CD14-positive monocyte (primary cell): ENCODE data around the gene RASD2. TPM values are rescaled to one million over a fixed set of nuclear protein-coding genes. Genes with fewer than 3 reads are reported as not detected.
A peak's percentile ranks its signal among the peaks of the same experiment; 100 is the strongest.
"Not testable (repeated sequence)": the region's sequence is repeated elsewhere in the genome, so short reads cannot be mapped to it uniquely, and the experiment has no call there.

ENCODE experiments used
- DNase-seq, 3 donors: peaks; one replicate each; pipeline ENCODE4 v3.0.0-alpha.2; 2011 to 2022
- H2AFZ ChIP-seq: 2 replicates; pipeline ENCODE4 v1.6.0; 2012; ENCODE audit warnings: mild to moderate bottlenecking, low read depth, low read length, inconsistent platforms; ENCODE audit not compliant: insufficient read depth, poor library complexity, severe bottlenecking
- H3K27ac ChIP-seq, 2 donors: 1 replicate in 1 of 2; 2 replicates in 1 of 2; pipeline ENCODE4 v1.5.1; 2012 to 2013; ENCODE audit warnings: low read length in 2 of 2, control low read depth in 1 of 2, inconsistent platforms in 1 of 2, low read depth in 1 of 2, mild to moderate bottlenecking in 1 of 2
- H3K27me3 ChIP-seq, 2 donors: one replicate each; pipeline versions ENCODE4 v1.6.0 to v1.6.1; 2011 to 2013; ENCODE audit warnings: low read length in 2 of 2; ENCODE audit not compliant: control insufficient read depth in 2 of 2, insufficient read depth in 2 of 2
- H3K36me3 ChIP-seq, 2 donors: replicated peaks in 1 of 2; 1 replicate in 1 of 2; 2 replicates in 1 of 2; pipeline versions ENCODE4 v1.5.1 to v1.6.1; 2012 to 2013; ENCODE audit warnings: low read length in 2 of 2, control low read depth in 1 of 2, inconsistent platforms in 1 of 2, mild to moderate bottlenecking in 1 of 2; ENCODE audit not compliant: insufficient read depth in 2 of 2, control insufficient read depth in 1 of 2
- H3K4me1 ChIP-seq, 2 donors: 1 replicate in 1 of 2; 2 replicates in 1 of 2; pipeline versions ENCODE4 v1.5.1 to v1.6.1; 2012 to 2013; ENCODE audit warnings: low read length in 2 of 2, control low read depth in 1 of 2, inconsistent platforms in 1 of 2, mild to moderate bottlenecking in 1 of 2, moderate library complexity in 1 of 2; ENCODE audit not compliant: insufficient read depth in 2 of 2, control insufficient read depth in 1 of 2
- H3K4me2 ChIP-seq: replicated peaks from 2 replicates; pipeline ENCODE3; 2012; ENCODE audit warnings: low read length, moderate library complexity, mild to moderate bottlenecking; ENCODE audit not compliant: poor library complexity, severe bottlenecking; ENCODE audit errors: extremely low read depth
- H3K4me3 ChIP-seq, 3 experiments: fragments of 200-600 bp in 1 of 3; sonication (generic) in 1 of 3; replicated peaks in 1 of 3; 1 replicate in 2 of 3; 2 replicates in 1 of 3; pipeline ENCODE4 v1.5.1; 2011 to 2013; ENCODE audit warnings: low read length in 3 of 3, mild to moderate bottlenecking in 3 of 3, control low read depth in 2 of 3, low read depth in 2 of 3, inconsistent platforms in 1 of 3, moderate library complexity in 1 of 3
- H3K79me2 ChIP-seq: 2 replicates; pipeline ENCODE4 v1.6.0; 2012; ENCODE audit warnings: mild to moderate bottlenecking, control low read depth, inconsistent platforms, low read length, moderate library complexity; ENCODE audit not compliant: insufficient read depth
- H3K9ac ChIP-seq: 2 replicates; pipeline ENCODE4 v1.6.0; 2017; ENCODE audit warnings: low read length, mild to moderate bottlenecking; ENCODE audit not compliant: insufficient read depth, poor library complexity, severe bottlenecking
- H3K9me3 ChIP-seq, 2 donors: replicated peaks in 1 of 2; 1 replicate in 1 of 2; 2 replicates in 1 of 2; pipeline versions ENCODE4 v1.5.1 to v1.6.1; 2012 to 2013; ENCODE audit warnings: low read length in 2 of 2, control low read depth in 1 of 2; ENCODE audit not compliant: control insufficient read depth in 1 of 2, insufficient read depth in 1 of 2
- H4K20me1 ChIP-seq: 2 replicates; pipeline ENCODE4 v1.6.0; 2012; ENCODE audit warnings: mild to moderate bottlenecking, low read length, control low read depth, moderate library complexity; ENCODE audit not compliant: insufficient read depth
- H3K27ac Mint-ChIP-seq, 7 donors: one replicate each; pipeline ENCODE4 v1.8.0; 2020; ENCODE audit warnings: mild to moderate bottlenecking in 7 of 7, mixed read lengths in 7 of 7, moderate library complexity in 6 of 7, inconsistent platforms in 2 of 7
- H3K27me3 Mint-ChIP-seq, 3 donors: one replicate each; pipeline ENCODE4 v1.8.0; 2021 to 2022; ENCODE audit warnings: low read depth in 3 of 3, mild to moderate bottlenecking in 3 of 3, mixed read lengths in 3 of 3, moderate library complexity in 3 of 3, inconsistent platforms in 1 of 3
- H3K36me3 Mint-ChIP-seq, 2 donors: one replicate each; pipeline ENCODE4 v1.8.0; 2020; ENCODE audit warnings: mixed read lengths in 2 of 2, inconsistent platforms in 1 of 2, mild to moderate bottlenecking in 1 of 2
- H3K4me1 Mint-ChIP-seq: one replicate; pipeline ENCODE4 v1.8.0; 2020; ENCODE audit warnings: mild to moderate bottlenecking, mixed read lengths
- H3K4me3 Mint-ChIP-seq, 2 donors: one replicate each; pipeline ENCODE4 v1.8.0; 2020; ENCODE audit warnings: mild to moderate bottlenecking in 2 of 2, mixed read lengths in 2 of 2, moderate library complexity in 1 of 2
- H3K9me3 Mint-ChIP-seq, 7 donors: one replicate each; pipeline ENCODE4 v1.8.0; 2020 to 2022; ENCODE audit warnings: mixed read lengths in 7 of 7, mild to moderate bottlenecking in 6 of 7, moderate library complexity in 6 of 7, inconsistent platforms in 2 of 7
- WGBS: methylation state at CpG from one replicate; pipeline ENCODE4 v1.1.5; 2013; ENCODE audit warnings: missing lambda C conversion rate; ENCODE audit not compliant: insufficient coverage; 5-methylcytosine and 5-hydroxymethylcytosine counted together
- intact Hi-C, 2 donors: fragments of 100-400 bp; cut with micrococcal nuclease; formaldehyde crosslinking; loops; one replicate each; pipeline versions ENCODE4 v1.15.0 to v1.15.1; 2023
- polyA minus RNA-seq: library from RNA; depleted of rRNA, polyadenylated mRNA; stranded (reverse); fragments of >200 nt; gene quantifications from 2 replicates; pipeline ENCODE4 v1.2.3, GENCODE V29; 2012
- polyA plus RNA-seq, 3 donors: library from polyadenylated mRNA; depleted of rRNA in 1 of 3; unstranded in 2 of 3; stranded (reverse) in 1 of 3; fragments of 300-500 nt in 2 of 3; fragments of >200 nt in 1 of 3; fragmentation: Illumina TruSeq in 2 of 3; gene quantifications; 1 replicate in 2 of 3; 2 replicates in 1 of 3; pipeline ENCODE4 v1.2.3, GENCODE V29; 2012 to 2021
- total RNA-seq, 12 experiments: library from RNA in 1 of 12; stranded (reverse) in 1 of 12; fragments of 120-200 nt in 1 of 12; gene quantifications; one replicate each; pipeline ENCODE4 v1.2.4 and lab custom pipeline; 2013 to 2026; ENCODE audit warnings: mixed read lengths in 6 of 12, inconsistent platforms in 1 of 12
- TF ChIP-seq, protein P1 (sequence below): fragments of 200-600 bp; IDR thresholded peaks from one replicate; pipeline ENCODE4 v1.8.0; 2022; ENCODE audit warnings: antibody characterized with exemption, mild to moderate bottlenecking

Gene RASD2, protein sequence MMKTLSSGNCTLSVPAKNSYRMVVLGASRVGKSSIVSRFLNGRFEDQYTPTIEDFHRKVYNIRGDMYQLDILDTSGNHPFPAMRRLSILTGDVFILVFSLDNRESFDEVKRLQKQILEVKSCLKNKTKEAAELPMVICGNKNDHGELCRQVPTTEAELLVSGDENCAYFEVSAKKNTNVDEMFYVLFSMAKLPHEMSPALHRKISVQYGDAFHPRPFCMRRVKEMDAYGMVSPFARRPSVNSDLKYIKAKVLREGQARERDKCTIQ
- not detected for total RNA-seq (2013)
- under 1 TPM in 1 of 3 donors, not detected in 2; 0.29 TPM for polyA plus RNA-seq
- polyA minus RNA-seq: 0.16 and 0.28 TPM in 2 replicates
- total RNA-seq (lab: John Stamatoyannopoulos, UW): 0.06 to 1.7 (median 1.0) reads per million in 11 experiments

DNA sequence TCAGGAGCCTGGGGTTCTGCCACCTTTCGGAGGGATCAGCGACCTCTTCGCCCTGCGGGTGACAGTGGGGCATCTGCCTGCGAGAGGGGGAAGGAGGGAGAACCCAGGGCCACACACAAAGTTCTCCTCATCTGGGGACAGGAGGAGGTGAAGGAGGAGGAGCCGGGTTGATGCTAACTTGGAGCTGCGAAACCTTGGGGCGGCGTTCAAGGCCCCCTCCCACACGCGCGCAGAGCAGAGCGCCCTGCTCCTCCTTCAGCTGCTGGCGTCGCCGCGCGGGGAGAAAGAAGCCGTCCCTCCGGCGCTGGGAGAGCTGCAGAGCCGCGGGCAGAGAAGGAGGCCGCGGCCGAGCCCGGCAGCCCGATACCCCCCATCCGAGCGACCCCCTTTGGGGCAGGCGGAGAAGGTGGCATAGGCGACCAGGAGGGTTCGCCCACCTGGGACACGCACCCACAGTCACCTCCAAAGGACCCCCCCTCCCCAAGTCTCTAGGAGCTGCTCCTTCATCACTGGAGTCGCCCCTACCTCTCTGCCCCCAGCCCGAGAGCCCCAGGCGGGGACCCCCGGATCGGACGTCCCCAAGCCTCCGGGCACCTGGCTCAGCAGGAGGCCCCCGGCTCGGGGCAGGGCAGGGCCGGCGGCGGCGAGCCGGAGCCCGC, at the start of gene RASD2:
Gene RASD2 (plus strand): TSS at position 237 of the 659 bp plus-strand sequence. CDS start 5,979 bp downstream, outside the sequence.
- Histone ChIP-seq H3K4me3 (peak within 1 kb of the TSS; percentile 24 to 70 (median 40)), H2AFZ (peak within 1 kb of the TSS; percentile 57), H3K79me2 (no peaks in the 10 kb centered on the region), H3K27me3 (peaks cover 23 to 56% of the 10 kb centered on the region in 2 donors), H3K27ac (no peak within 1 kb of the TSS), H4K20me1 (no peaks in the 10 kb centered on the region), H3K4me2 (peak within 1 kb of the TSS; percentile 75), H3K9ac (no peak within 1 kb of the TSS), H3K9me3 (peaks cover 0 to 9% of the 10 kb centered on the region in 2 donors), H3K4me1 (peaks cover 32 to 37% of the 10 kb centered on the region in 2 donors), H3K36me3 (no peaks in the 10 kb centered on the region)
- TF ChIP-seq, protein P1, sequence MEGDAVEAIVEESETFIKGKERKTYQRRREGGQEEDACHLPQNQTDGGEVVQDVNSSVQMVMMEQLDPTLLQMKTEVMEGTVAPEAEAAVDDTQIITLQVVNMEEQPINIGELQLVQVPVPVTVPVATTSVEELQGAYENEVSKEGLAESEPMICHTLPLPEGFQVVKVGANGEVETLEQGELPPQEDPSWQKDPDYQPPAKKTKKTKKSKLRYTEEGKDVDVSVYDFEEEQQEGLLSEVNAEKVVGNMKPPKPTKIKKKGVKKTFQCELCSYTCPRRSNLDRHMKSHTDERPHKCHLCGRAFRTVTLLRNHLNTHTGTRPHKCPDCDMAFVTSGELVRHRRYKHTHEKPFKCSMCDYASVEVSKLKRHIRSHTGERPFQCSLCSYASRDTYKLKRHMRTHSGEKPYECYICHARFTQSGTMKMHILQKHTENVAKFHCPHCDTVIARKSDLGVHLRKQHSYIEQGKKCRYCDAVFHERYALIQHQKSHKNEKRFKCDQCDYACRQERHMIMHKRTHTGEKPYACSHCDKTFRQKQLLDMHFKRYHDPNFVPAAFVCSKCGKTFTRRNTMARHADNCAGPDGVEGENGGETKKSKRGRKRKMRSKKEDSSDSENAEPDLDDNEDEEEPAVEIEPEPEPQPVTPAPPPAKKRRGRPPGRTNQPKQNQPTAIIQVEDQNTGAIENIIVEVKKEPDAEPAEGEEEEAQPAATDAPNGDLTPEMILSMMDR: no peak
- intact Hi-C loops: loop anchor here in 1 of 2 donors (10.0 kb wide), 1 partner anchor 196 kb away; no protein-coding TSS in a partner anchor
- Mint-ChIP-seq H3K9me3 (peaks cover 0 to 11% (median 5%) of the 10 kb centered on the region in 7 donors), H3K27ac (peak within 1 kb of the TSS in 1 of 7 donors; percentile 41), H3K36me3 (peaks cover 4 to 8% of the 10 kb centered on the region in 2 donors), H3K4me3 (peak within 1 kb of the TSS; percentile 72 to 87), H3K27me3 (peaks cover 38 to 62% (median 46%) of the 10 kb centered on the region in 3 donors), H3K4me1 (peaks cover 28% of the 10 kb centered on the region)
- 1% methylated on average over 42 of the region's 49 CpGs for WGBS
- peak; percentile 4 to 23 (median 22) for DNase-seq

DNA sequence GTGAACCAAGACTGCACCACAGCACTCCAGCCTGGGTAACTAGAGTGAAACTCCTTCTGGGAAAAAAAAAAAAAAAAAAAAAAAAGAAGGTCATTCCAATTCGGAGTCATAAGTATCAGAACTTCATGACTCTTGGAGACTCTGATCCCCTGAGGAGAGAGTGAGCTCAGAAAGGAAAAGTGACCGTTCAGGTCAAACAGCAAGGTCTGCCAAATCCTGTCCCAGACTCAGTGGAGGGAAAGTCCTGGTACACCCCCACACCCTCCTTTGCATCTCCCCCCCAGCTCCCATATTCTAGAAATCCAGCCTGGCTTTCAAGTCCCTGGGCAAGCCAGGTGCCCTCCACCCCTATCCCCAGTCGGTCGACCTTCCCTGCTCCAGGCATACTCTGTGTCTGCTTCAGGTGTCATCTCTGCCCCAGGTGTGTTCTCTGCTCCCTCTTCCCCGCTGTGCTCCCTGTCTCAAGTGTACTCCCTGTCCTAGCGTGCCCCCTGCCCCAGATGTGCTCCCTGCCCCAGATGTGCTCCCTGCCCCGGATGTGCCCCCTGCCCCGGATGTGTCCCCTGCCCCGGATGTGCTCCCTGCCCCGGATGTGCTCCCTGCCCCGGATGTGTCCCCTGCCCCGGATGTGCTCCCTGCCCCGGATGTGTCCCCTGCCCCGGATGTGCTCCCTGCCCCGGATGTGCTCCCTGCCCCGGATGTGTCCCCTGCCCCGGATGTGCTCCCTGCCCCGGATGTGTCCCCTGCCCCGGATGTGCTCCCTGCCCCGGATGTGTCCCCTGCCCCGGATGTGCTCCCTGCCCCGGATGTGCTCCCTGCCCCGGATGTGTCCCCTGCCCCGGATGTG, 49.3 kb upstream of the RASD2 start:
- WGBS: 91% methylated on average over 7 of the region's 24 CpGs
- H3K4me1 ChIP-seq, H3K27me3 ChIP-seq, H3K9me3 Mint-ChIP-seq, H3K4me3 Mint-ChIP-seq, intact Hi-C loops, H3K9ac ChIP-seq, H3K79me2 ChIP-seq, H3K27ac ChIP-seq, H4K20me1 ChIP-seq, H3K36me3 Mint-ChIP-seq, H3K4me2 ChIP-seq, H3K4me3 ChIP-seq, H3K36me3 ChIP-seq, H2AFZ ChIP-seq, H3K4me1 Mint-ChIP-seq, H3K9me3 ChIP-seq, DNase-seq: not testable (repeated sequence)
- H3K27me3 Mint-ChIP-seq: peaks cover 7 to 11% (median 10%) of the 10 kb centered on the region in 3 donors
- peak overlapping the region in 1 of 7 donors; percentile 20 for H3K27ac Mint-ChIP-seq
